ENCODE measurements around the gene SCN11A. TPM values are rescaled to one million over a fixed set of nuclear protein-coding genes. Genes with fewer than 3 reads are reported as not detected.
A peak's percentile ranks its signal among the peaks of the same experiment; 100 is the strongest.

The SCN11A gene
- total RNA-seq, 1 donor: not detected

GRCh38 chr3:39038165-39038564 lies 13.6 kb downstream of the SCN11A start:
- TF ChIP-seq CTCF (IDR thresholded peaks at IDR 0.05; ENCODE audit: extremely low read depth, low read depth, low read length): no peak
- Histone ChIP-seq H3K27me3 (ENCODE audit: insufficient read depth, low read length) (no peaks in the 10 kb centered on the region), H4K20me1 (ENCODE audit: insufficient read depth, low read length) (no peaks in the 10 kb centered on the region), H3K4me2 (ENCODE audit: insufficient read depth, low read length) (no peak overlapping the region), H3K79me2 (ENCODE audit: insufficient read depth, low read length) (no peaks in the 10 kb centered on the region), H3K27ac (ENCODE audit: low read depth, low read length) (no peak overlapping the region), H3K4me1 (ENCODE audit: insufficient read depth, low read length) (peaks cover 10% of the 10 kb centered on the region), H3K4me3 (ENCODE audit: insufficient read depth, low read length) (no peak overlapping the region), H3K36me3 (ENCODE audit: insufficient read depth, low read length) (no peaks in the 10 kb centered on the region), H2AFZ (ENCODE audit: low read length) (no peak overlapping the region), H3K9me3 (ENCODE audit: low read depth, low read length) (peaks cover 4% of the 10 kb centered on the region)
- DNase-seq (ENCODE audit: insufficient read length, low spot score, missing footprints): peak; percentile 60

GRCh38 chr3:39029556-39029955 lies 22.2 kb downstream of the SCN11A start:
- no peaks in the 10 kb centered on the region for H3K79me2 ChIP-seq (ENCODE audit: insufficient read depth, low read length)
- peaks cover 3% of the 10 kb centered on the region for H3K4me1 ChIP-seq (ENCODE audit: insufficient read depth, low read length)
- peaks cover 12% of the 10 kb centered on the region for H3K27me3 ChIP-seq (ENCODE audit: insufficient read depth, low read length)
- no peak overlapping the region for H3K27ac ChIP-seq (ENCODE audit: low read depth, low read length)
- H3K4me3 ChIP-seq (ENCODE audit: insufficient read depth, low read length): no peak overlapping the region
- no peak for TF ChIP-seq CTCF (IDR thresholded peaks at IDR 0.05; ENCODE audit: extremely low read depth, low read depth, low read length)
- no peaks in the 10 kb centered on the region for H3K36me3 ChIP-seq (ENCODE audit: insufficient read depth, low read length)
- H3K4me2 ChIP-seq (ENCODE audit: insufficient read depth, low read length): no peak overlapping the region
- no peaks in the 10 kb centered on the region for H3K9me3 ChIP-seq (ENCODE audit: low read depth, low read length)
- H4K20me1 ChIP-seq (ENCODE audit: insufficient read depth, low read length): no peaks in the 10 kb centered on the region
- DNase-seq (ENCODE audit: insufficient read length, low spot score, missing footprints): no peak
- no peak overlapping the region for H2AFZ ChIP-seq (ENCODE audit: low read length)

- TF ChIP-seq CTCF (IDR thresholded peaks at IDR 0.05; ENCODE audit: extremely low read depth, low read depth, low read length): no peak
- peaks cover 12% of the 10 kb centered on the region for H3K27me3 ChIP-seq (ENCODE audit: insufficient read depth, low read length)
- no peak overlapping the region for H3K4me2 ChIP-seq (ENCODE audit: insufficient read depth, low read length)
- no peak overlapping the region for H3K4me3 ChIP-seq (ENCODE audit: insufficient read depth, low read length)
- H3K27ac ChIP-seq (ENCODE audit: low read depth, low read length): no peak overlapping the region
- H3K9me3 ChIP-seq (ENCODE audit: low read depth, low read length): no peaks in the 10 kb centered on the region
- H4K20me1 ChIP-seq (ENCODE audit: insufficient read depth, low read length): no peaks in the 10 kb centered on the region
- H3K4me1 ChIP-seq (ENCODE audit: insufficient read depth, low read length): peaks cover 3% of the 10 kb centered on the region
- no peaks in the 10 kb centered on the region for H3K36me3 ChIP-seq (ENCODE audit: insufficient read depth, low read length)
- H2AFZ ChIP-seq (ENCODE audit: low read length): no peak overlapping the region
- DNase-seq (ENCODE audit: insufficient read length, low spot score, missing footprints): no peak
- H3K79me2 ChIP-seq (ENCODE audit: insufficient read depth, low read length): no peaks in the 10 kb centered on the region
Observed at GRCh38 chr3:39028546-39028945, 23.2 kb downstream of the SCN11A start.

GRCh38 chr3:39025222-39025970 lies 26.3 kb downstream of the SCN11A start:
- Histone ChIP-seq H3K79me2 (ENCODE audit: insufficient read depth, low read length) (no peaks in the 10 kb centered on the region), H2AFZ (ENCODE audit: low read length) (no peak overlapping the region), H3K36me3 (ENCODE audit: insufficient read depth, low read length) (no peaks in the 10 kb centered on the region), H3K4me1 (ENCODE audit: insufficient read depth, low read length) (peaks cover 3% of the 10 kb centered on the region), H4K20me1 (ENCODE audit: insufficient read depth, low read length) (no peaks in the 10 kb centered on the region), H3K27me3 (ENCODE audit: insufficient read depth, low read length) (peaks cover 18% of the 10 kb centered on the region), H3K4me3 (ENCODE audit: insufficient read depth, low read length) (no peak overlapping the region), H3K4me2 (ENCODE audit: insufficient read depth, low read length) (no peak overlapping the region), H3K27ac (ENCODE audit: low read depth, low read length) (no peak overlapping the region), H3K9me3 (ENCODE audit: low read depth, low read length) (no peaks in the 10 kb centered on the region)
- TF ChIP-seq CTCF (IDR thresholded peaks at IDR 0.05; ENCODE audit: extremely low read depth, low read depth, low read length): no peak
- DNase-seq (ENCODE audit: insufficient read length, low spot score, missing footprints): no peak
